DOHH2 (cell line): ENCODE data around the gene MPHOSPH9.

Experiments
- H3F3A ChIP-seq: fragments of 200-600 bp; sonication (generic), shearing (Covaris generic); 2 replicates; pipeline ENCODE4 v1.6.0; 2016; ENCODE audit warnings: antibody characterized with exemption, mild to moderate bottlenecking; ENCODE audit not compliant: control insufficient read depth, insufficient read depth
- H3K27ac ChIP-seq: fragments of 200-600 bp; sonication (generic); 2 replicates; pipeline ENCODE4 v1.5.1; 2014; ENCODE audit warnings: low read depth, mild to moderate bottlenecking, low read length, moderate library complexity
- H3K27me3 ChIP-seq: fragments of 200-600 bp; sonication (generic); 2 replicates; pipeline ENCODE4 v1.6.1; 2014; ENCODE audit warnings: mild to moderate bottlenecking, low read length, mixed read lengths; ENCODE audit not compliant: control insufficient read depth
- H3K36me3 ChIP-seq: fragments of 200-600 bp; sonication (generic); 2 replicates; pipeline ENCODE4 v1.6.1; 2014; ENCODE audit warnings: mild to moderate bottlenecking, low read length, moderate library complexity, mixed read lengths; ENCODE audit not compliant: control insufficient read depth
- H3K4me1 ChIP-seq: fragments of 200-600 bp; sonication (generic); 2 replicates; pipeline ENCODE4 v1.6.1; 2014; ENCODE audit warnings: mild to moderate bottlenecking, low read length, mixed read lengths; ENCODE audit not compliant: control insufficient read depth
- H3K4me2 ChIP-seq: fragments of 200-600 bp; sonication (generic); 2 replicates; pipeline ENCODE4 v1.6.0; 2014; ENCODE audit warnings: mild to moderate bottlenecking, low read length, moderate library complexity
- H3K4me3 ChIP-seq: fragments of 200-600 bp; sonication (generic); 2 replicates; pipeline ENCODE4 v1.5.1; 2014; ENCODE audit warnings: mild to moderate bottlenecking, low read length, mixed read lengths
- H3K79me2 ChIP-seq: fragments of 200-600 bp; sonication (generic); 2 replicates; pipeline ENCODE4 v1.6.1; 2014; ENCODE audit warnings: mild to moderate bottlenecking, low read length, mixed read lengths; ENCODE audit not compliant: control insufficient read depth
- H3K9me2 ChIP-seq: fragments of 200-600 bp; sonication (generic); replicated peaks from 2 replicates; pipeline ENCODE4 v1.6.1; 2014; ENCODE audit warnings: mild to moderate bottlenecking, low read length, mixed read lengths; ENCODE audit not compliant: control insufficient read depth
- H3K9me3 ChIP-seq: fragments of 200-600 bp; sonication (generic); 2 replicates; pipeline ENCODE4 v1.6.1; 2014; ENCODE audit warnings: antibody characterized with exemption, low read length, mixed read lengths; ENCODE audit not compliant: control insufficient read depth, insufficient read depth
- H4K20me1 ChIP-seq: fragments of 200-600 bp; sonication (generic); 2 replicates; pipeline ENCODE4 v1.6.0; 2014; ENCODE audit warnings: low read depth, mild to moderate bottlenecking, antibody characterized with exemption, low read length, moderate library complexity; ENCODE audit not compliant: control insufficient read depth, insufficient read depth
- CTCF ChIP-seq: fragments of 200-600 bp; sonication (generic); IDR thresholded peaks from one replicate; pipeline ENCODE4 v1.5.1; 2014; ENCODE audit warnings: antibody characterized with exemption, mild to moderate bottlenecking, low read depth, low read length; ENCODE audit not compliant: poor library complexity, severe bottlenecking
- EZH2phosphoT487 ChIP-seq: fragments of 200-600 bp; sonication (generic); IDR thresholded peaks from 2 replicates; pipeline ENCODE4 v1.6.1; 2017; ENCODE audit warnings: borderline replicate concordance, mild to moderate bottlenecking, antibody characterized with exemption, low read length, moderate library complexity, mixed read lengths

MPHOSPH9 gene

GRCh38 chr12:123122626-123123025 lies 110.3 kb downstream of the MPHOSPH9 start:
- Histone ChIP-seq H3K9me3 (no peaks in the 10 kb centered on the region), H3K27me3 (peaks cover 8% of the 10 kb centered on the region; the same call in 1 of the 2 replicates), H3K4me1 (no peaks in the 10 kb centered on the region), H3K9me2 (no peaks in the 10 kb centered on the region), H4K20me1 (no peaks in the 10 kb centered on the region), H3K4me2 (no peak overlapping the region), H3K79me2 (no peaks in the 10 kb centered on the region), H3F3A (no peaks in the 10 kb centered on the region), H3K27ac (no peak overlapping the region), H3K36me3 (no peaks in the 10 kb centered on the region), H3K4me3 (no peak overlapping the region)
- TF ChIP-seq EZH2phosphoT487 (no peak), CTCF (no peak)

- H3F3A ChIP-seq: no peaks in the 10 kb centered on the region
- TF ChIP-seq CTCF: no peak
- TF ChIP-seq EZH2phosphoT487: no peak
- no peaks in the 10 kb centered on the region for H3K9me3 ChIP-seq
- H3K9me2 ChIP-seq: no peaks in the 10 kb centered on the region
- no peak overlapping the region for H3K4me3 ChIP-seq
- H4K20me1 ChIP-seq: no peaks in the 10 kb centered on the region
- no peaks in the 10 kb centered on the region for H3K79me2 ChIP-seq
- no peak overlapping the region for H3K27ac ChIP-seq
- H3K4me1 ChIP-seq: no peaks in the 10 kb centered on the region
- peaks cover 2% of the 10 kb centered on the region; the same call in 1 of the 2 replicates for H3K27me3 ChIP-seq
- H3K36me3 ChIP-seq: no peaks in the 10 kb centered on the region
- H3K4me2 ChIP-seq: no peak overlapping the region
Observed at GRCh38 chr12:123121670-123122069, 111.3 kb downstream of the MPHOSPH9 start.

GRCh38 chr12:123120452-123121166 lies 112.3 kb downstream of the MPHOSPH9 start:
- no peaks in the 10 kb centered on the region for H4K20me1 ChIP-seq
- no peaks in the 10 kb centered on the region for H3K36me3 ChIP-seq
- no peaks in the 10 kb centered on the region for H3K4me1 ChIP-seq
- H3K4me3 ChIP-seq: no peak overlapping the region
- no peaks in the 10 kb centered on the region for H3K9me2 ChIP-seq
- H3K27ac ChIP-seq: no peak overlapping the region
- H3K79me2 ChIP-seq: no peaks in the 10 kb centered on the region
- no peaks in the 10 kb centered on the region for H3K9me3 ChIP-seq
- no peak overlapping the region for H3K4me2 ChIP-seq
- no peaks in the 10 kb centered on the region for H3K27me3 ChIP-seq
- no peaks in the 10 kb centered on the region for H3F3A ChIP-seq
- TF ChIP-seq EZH2phosphoT487 (no peak), CTCF (no peak)
